GM18502 (cell line): ENCODE data around the gene BECN2.

Experiments used
- ATAC-seq: cut with Tn5 transposase; IDR thresholded peaks from one replicate; pipeline ENCODE4 v1.9.1; 2021; ENCODE audit warnings: mild to moderate bottlenecking; ENCODE audit not compliant: unreplicated experiment, poor library complexity

BECN2 gene, protein sequence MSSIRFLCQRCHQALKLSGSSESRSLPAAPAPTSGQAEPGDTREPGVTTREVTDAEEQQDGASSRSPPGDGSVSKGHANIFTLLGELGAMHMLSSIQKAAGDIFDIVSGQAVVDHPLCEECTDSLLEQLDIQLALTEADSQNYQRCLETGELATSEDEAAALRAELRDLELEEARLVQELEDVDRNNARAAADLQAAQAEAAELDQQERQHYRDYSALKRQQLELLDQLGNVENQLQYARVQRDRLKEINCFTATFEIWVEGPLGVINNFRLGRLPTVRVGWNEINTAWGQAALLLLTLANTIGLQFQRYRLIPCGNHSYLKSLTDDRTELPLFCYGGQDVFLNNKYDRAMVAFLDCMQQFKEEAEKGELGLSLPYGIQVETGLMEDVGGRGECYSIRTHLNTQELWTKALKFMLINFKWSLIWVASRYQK

DNA sequence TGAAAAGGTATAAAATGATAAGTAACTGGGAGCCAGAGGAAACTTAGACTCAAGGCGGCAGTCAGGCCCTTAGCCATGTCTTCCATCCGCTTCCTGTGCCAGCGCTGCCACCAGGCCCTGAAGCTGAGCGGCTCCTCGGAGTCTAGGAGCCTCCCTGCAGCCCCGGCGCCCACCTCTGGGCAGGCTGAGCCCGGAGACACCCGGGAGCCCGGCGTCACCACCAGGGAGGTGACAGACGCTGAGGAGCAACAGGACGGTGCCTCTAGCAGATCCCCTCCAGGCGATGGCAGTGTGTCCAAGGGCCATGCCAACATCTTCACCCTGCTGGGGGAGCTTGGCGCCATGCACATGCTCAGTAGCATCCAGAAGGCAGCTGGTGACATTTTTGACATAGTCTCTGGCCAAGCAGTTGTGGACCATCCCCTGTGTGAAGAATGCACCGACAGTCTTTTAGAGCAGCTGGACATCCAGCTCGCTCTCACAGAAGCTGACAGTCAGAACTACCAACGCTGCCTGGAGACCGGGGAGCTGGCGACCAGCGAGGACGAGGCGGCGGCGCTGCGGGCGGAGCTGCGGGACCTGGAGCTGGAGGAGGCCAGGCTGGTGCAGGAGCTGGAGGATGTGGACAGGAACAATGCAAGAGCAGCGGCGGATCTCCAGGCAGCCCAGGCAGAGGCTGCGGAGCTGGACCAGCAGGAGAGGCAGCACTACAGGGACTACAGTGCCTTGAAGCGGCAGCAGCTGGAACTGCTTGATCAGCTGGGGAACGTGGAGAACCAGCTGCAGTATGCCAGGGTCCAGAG, at the start of gene BECN2:
TSS of gene BECN2 (plus strand) at position 76 of the 803 bp plus-strand sequence. CDS start at position 76, 0 bp downstream.
- ATAC-seq = no peak

DNA sequence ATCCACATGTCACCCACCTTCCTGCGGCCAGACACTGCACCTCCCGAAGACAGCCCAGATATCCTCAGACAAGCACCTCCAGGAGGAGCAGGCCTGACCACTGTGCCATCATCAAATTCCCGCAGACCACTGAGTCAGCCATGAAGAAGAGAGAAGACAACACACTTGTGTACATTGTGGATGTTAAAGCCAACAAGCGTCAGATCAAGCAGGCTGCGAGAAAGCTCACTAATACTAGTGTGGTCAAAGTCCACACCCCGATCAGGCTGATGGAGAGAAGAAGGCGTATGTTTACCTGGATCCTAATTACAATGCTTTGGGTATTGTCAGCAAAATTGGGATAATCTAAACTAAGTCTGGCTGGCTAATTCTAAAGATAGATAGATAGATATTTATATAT, 41.4 kb upstream of the BECN2 start:
- no peak for ATAC-seq

DNA sequence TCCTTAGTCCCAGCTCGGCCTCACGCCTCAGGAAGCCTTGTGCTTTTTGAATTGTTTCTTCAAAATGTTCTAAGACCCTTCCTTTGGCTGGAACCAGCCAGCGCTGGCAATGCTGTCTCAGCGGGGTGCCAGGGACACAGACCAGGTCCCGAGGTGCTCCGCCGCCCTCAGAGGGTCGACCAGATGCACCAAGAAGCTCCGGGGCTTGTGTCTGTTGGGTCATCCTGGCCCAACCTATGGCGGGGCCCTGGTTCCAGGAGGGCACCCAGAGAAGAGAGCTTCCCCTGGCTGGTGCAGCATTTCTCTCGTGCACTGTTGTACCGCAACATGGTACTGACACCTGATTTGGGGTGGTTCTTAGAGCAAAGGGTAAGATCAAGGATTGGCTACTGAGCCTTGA, 40.1 kb upstream of the BECN2 start:
- ATAC-seq = no peak

DNA sequence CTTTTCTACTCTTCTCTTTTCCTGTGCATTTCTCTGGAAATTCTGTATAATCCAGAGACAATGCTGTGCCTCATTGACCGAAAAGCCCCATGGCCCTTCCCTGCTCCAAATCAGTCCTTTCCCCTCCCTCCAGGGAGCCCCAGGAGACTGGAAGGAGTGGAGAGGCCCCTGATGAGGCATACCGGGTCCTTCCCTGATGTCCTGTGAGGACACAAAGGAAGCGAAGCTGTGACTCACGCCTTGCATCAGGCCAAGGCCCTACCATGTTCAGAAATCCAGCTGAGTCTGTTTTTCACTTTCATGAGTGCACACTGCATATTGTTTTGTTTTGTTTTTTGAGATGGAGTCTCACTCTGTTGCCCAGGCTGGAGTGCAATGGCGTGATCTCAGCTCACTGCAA, 38.7 kb upstream of the BECN2 start:
- ATAC-seq = no peak

DNA sequence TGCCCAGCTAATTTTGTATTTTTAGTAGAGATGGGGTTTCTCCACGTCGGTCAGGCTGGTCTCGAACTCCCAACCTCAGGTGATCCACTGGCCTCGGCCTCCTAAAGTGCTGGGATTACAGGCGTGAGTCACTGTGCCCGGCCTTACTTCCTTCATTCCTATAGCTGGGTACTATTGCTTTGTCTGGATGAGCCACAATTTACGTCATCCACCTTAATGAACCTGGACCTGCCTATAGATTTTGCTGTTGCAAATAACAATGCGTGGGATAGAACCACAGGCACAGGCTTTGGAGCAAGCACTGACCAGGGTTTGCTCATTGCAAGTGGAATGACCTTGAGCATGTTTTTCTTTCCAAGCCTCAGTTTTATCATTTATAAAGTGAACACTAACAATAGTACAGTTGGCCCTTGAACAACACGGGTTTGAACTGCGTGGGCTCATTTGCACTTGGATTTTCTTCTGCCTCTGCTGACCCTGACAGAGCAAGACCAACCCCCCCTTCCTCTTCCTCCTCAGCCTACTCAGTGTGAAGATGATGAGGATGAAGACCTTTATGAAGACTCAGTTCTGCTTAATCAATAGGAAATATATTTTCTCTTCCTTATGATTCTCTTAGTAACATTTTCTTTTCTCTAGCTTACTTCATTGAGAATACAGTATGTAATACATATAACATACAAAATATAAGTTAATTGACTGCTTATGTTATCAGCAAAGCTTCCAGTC, 33.3 kb upstream of the BECN2 start:
- no peak for ATAC-seq

DNA sequence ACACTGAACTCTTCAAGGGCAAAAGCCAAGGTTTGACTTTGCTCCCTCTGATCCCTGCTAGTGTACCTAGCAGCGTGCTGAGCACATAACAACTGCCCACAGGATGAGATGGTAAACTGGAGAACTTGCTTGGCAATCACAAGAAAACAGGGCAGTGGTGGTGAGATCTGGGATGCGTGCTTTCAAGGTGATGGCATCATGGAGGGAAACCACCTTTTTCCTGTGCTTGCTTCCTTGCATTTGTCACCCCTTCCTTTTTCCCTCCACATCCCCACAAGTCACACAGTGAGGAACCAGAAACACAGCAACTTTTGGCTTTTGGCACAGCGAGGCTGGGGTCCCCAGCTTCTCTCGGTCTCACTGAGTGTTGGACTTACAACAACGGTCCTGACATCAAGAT, 31.4 kb upstream of the BECN2 start:
- ATAC-seq = no peak

DNA sequence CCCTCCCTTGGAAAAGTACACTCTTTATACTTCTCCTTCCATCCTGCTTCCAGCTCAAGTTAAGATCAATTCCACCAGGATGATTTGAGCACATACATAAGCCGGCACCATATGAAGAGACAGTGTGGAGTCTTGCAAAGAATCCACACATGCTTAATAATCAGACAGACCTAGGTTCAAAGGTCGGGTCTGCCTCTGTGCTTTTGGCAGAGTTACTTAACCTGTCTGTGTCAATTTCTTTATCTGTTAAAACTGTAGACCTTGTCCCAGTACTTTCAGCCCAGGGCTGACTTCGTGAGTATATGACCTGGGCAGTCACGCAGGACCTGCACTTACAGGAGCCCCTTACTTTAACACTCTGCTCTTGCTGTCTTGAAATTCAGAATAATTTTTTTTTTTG, 30.2 kb upstream of the BECN2 start:
- ATAC-seq = no peak

DNA sequence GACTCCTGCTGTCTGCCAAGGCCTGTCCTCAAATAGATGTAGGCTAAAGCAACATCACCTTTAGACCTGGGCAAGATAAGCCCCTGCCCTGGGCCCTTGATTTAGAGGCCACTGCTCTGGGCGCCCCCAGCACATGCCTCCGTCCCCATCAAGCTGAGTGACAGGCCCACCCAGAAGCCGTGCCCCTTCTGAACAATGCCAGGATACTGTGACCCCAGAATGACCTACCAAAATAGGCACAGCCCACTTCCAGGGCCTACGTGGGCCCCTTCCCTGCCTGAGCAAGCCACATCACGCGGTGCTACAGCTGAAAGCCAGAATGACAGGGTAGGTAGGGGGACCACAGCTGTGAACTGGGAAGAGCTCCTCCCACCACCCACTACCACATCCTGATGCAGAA, 24.7 kb upstream of the BECN2 start:
- no peak for ATAC-seq

DNA sequence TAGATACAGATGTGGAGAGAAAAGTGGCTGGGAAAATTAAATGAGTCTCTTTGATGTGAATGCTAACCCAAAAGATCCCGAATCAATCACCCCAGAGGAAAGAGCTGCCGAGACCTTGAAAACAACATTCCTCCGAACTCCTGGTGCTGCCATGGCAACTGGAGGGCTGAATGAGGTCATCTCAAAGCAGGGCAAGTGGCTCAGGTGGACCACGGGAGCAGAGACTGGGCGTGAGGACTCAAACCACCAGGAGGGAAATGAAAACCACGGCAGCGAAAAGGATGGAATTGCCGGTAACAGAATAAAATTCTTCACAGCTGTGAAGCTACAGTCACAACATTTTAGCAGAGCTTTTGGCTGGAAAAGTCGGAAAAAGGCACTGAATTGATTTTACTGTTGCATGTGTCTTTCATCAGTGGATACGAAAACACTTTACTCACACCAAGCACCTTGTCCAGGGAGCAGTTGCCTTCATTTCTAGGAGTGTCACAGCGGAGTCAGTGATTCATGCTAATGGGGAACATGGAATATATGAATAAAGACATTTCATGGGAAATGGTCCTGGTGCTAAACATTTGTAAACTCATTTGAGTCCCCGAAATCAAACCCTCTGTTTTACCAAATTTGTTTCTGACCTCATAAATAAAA, 23.2 kb upstream of the BECN2 start:
- ATAC-seq = no peak

DNA sequence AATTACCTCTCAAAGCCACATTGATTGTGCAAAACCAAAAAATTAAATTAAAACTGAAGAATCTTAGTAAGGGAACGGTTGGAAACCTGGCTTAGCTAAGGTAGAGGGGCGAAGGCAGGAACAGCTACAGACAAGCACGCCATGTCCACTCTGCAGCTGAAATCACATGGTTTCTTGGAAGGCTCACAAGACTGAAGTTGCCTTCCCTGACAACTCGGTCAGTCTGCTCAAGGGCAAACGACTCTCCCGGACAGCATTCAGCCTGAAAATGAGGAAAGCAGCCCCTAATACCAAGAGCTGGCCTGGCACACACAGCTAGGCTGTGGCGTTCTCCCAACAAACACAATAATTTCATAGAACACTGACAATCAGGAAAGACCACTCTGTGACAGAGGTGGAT, 22.7 kb upstream of the BECN2 start:
- no peak for ATAC-seq

DNA sequence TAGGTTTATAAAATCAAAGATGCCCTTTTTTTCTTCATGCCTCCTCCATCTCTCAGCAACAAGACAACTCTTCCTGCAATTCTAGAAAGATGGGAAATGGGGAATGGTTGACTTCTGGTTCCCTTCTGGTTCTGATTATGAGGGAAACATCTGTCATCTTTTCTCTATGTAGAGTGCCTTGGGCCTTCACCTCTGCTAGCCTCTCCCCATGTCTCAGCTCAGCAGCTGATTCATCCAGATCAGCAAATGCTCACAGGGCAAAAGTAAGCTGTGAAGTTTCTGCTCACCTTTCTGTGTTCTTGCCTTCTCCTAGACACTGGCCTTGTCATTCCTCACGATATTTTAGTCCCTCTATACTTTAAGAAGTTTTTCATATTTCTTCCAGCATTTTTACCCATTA, 17.8 kb upstream of the BECN2 start:
- no peak for ATAC-seq

DNA sequence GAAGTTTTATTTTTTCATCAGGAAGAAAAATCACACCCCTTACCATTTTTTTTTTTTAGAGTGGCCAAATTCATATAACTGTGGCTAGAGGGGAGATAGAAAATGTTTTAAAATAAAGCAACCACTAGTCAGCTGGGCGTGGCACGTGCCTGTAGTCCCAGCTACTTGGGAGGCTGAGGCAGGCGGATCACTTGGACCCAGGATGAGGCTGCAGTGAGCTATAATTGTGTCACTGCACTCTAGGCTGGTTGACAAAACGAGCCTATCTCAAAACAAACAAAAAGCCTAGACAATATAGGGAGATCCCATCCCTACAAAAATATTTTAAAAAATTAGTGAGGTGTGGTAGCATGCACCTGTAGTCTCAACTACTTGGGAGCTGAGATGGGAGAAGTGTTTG, 14.8 kb upstream of the BECN2 start:
- no peak for ATAC-seq

DNA sequence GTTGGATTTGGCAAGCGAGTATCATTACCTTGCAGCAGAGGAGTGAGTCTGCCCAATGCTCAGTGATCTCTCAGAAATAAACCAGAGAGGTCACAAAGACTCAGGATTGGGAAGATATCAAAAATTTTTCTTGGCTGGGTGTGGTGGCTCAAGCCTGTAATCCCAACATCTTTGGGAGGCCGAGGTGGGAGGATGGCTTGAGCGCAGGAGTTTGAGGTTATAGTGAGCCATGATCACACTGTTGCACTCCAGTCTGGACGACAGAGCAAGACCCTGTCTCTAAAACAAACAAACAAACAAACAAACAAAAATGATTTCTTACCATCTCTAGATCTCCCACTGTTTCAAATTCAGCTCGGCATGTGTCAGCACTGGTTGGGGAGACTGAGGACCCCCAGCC, 13.3 kb upstream of the BECN2 start:
- no peak for ATAC-seq

DNA sequence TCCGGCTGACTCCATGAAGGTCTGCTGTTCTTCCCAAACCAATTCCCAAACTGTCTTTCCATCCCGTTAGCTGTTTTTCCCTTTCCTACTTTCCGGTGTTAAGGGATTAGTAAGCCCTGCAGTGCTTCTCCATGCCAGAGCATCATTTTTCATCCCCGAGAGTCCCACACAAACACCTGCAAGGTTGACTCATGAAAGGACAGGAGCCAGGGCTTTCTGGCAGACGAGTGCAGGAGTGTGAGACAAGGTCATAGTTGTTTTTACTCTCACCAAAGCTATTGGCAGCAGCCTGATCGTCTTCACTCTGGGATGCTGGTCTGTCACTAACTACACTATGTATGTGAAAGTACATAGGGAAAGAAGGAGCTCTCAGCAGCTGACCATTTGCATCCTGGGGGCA, 10.2 kb upstream of the BECN2 start:
- ATAC-seq = no peak

DNA sequence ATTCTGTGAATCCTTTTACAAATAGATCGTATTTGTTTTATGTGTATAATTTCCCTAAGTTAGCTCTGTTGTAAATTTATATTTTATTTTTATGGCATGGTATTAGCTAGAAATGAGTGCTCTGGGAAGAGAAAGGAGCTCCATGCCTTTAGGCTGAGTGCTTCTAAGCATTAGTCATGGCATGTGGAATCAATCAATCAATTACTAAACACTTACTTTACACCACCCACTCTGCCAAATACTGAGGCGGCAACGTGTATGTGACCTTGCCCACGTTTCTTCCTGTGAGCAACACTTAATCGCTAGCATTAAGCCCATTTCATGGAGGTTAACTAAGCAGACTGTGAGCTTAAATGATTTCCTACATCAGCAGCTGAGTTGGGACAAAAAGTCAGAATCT, 7.2 kb upstream of the BECN2 start:
- ATAC-seq = no peak

DNA sequence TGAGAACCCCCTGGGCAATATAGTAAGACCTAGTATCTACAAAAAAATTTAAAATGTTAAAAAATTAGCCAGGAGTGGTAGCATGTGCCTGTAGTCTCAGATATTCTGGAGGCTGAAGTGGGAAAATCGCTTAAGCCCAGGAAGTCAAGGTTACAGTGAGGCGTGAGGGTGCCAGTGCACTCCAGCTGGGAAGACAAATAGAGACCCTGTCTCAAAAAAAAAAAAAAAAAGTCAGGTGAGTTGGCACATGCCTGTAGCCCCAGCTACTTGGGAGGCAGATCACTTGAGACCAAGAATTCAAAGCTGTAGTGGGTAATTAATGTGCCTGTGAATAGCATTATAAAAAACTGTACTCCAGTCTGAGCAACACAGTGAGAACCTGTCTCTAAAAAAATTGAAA, 4.6 kb downstream of the BECN2 start:
- no peak for ATAC-seq

DNA sequence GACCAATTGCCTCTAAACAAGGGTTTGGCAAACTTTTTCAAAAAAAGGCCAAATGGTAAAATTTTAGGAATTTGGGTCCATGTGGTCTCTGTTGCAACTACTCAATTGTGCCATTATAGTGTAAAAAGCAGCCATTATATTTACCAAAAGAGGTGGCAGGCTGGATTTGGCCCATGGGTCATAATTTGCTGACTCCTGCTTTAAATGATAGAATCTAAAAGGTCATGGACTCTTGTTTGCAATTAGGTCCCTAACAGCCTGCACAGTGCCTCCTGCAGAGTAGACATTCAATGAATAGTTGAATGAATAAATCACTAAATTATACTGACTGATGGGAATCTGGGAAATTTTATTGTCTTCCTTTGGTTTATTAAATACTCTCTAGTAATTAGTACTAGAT, 6.2 kb downstream of the BECN2 start:
- no peak for ATAC-seq

DNA sequence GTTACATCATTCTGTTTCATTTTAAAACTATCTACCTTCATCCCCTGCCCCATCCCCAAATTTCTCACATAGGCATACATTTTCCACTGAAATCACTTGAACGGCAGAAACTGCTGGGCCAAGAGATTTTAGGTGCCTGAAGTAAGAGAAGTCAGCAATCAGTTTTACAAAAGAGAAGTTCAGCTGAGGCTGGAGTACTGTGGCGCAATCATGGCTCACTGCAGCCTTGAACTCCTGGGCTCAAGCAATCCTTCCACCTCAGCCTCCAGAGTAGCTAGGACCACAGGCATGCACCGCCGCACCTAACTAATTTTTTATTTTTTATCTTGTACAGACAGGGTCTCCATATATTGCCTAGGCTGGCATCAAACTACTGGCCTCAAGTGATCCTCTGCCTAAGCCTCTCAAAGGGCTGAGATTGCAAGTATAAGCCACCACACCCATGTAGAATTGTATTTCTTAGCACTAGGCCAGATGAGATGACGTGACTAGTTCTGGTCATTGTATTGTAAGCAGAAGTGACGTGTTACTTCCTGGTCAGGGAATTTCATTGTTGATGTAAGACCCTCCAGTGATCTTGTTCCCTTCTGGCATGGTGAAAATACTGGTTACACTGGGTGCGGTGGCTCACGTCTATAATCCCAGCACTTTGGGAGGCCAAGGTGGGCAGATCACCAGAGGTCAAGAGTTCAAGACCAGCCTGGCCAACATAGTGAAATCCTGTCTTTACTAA, 7.1 kb downstream of the BECN2 start:
- no peak for ATAC-seq

DNA sequence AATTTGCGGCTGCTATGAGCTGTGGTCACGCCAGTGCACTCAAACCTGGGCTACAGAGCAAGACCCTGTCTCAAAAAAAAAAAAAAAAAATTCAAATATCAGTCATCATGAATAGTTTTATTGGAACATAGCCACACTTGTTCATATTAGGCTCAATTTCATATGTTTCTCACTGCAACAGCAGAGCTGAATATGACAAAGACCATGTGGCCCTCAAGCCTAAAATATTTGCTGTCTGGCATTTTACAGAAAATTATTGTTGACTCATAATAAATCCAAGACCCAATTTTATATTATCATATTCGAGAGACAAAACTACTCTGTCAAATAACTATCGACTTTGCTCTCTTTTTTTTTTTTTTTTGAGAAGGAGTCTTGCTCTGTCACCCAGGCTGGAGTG, 11.0 kb downstream of the BECN2 start:
- no peak for ATAC-seq
